GM04504 (cell line): ENCODE data around the gene EPHB1.

Source experiments
- DNase-seq: peaks from one replicate; pipeline ENCODE4 v3.0.0-alpha.2; 2012; ENCODE audit warnings: low read depth

Gene EPHB1

GRCh38 chr3:134809427-134810051, 14.5 kb downstream of the EPHB1 start:
- DNase-seq, result no peak

- no peak for DNase-seq
Measured at GRCh38 chr3:134810052-134810435, 15.0 kb downstream of the EPHB1 start.

GRCh38 chr3:134810850-134811249, 15.8 kb downstream of the EPHB1 start:
- DNase-seq, result no peak

GRCh38 chr3:134813618-134814017, 18.6 kb downstream of the EPHB1 start:
- no peak for DNase-seq

- no peak for DNase-seq
Measured at GRCh38 chr3:134815519-134815918, 20.5 kb downstream of the EPHB1 start.

GRCh38 chr3:134816623-134817022, 21.6 kb downstream of the EPHB1 start:
- no peak for DNase-seq

- no peak for DNase-seq
Measured at GRCh38 chr3:134817297-134817696, 22.2 kb downstream of the EPHB1 start.

GRCh38 chr3:134820994-134821393, 25.9 kb downstream of the EPHB1 start:
- DNase-seq, result no peak

GRCh38 chr3:134822090-134822489, 27.0 kb downstream of the EPHB1 start:
- DNase-seq, result no peak

GRCh38 chr3:134823679-134824078, 28.6 kb downstream of the EPHB1 start:
- no peak for DNase-seq

- no peak for DNase-seq
Measured at GRCh38 chr3:134824791-134825190, 29.7 kb downstream of the EPHB1 start.

GRCh38 chr3:134827213-134827612, 32.2 kb downstream of the EPHB1 start:
- no peak for DNase-seq

GRCh38 chr3:134829721-134830120, 34.7 kb downstream of the EPHB1 start:
- no peak for DNase-seq

GRCh38 chr3:134832585-134832984, 37.5 kb downstream of the EPHB1 start:
- no peak for DNase-seq

GRCh38 chr3:134833453-134834163, 38.5 kb downstream of the EPHB1 start:
- DNase-seq, result no peak

GRCh38 chr3:134836921-134837320, 41.9 kb downstream of the EPHB1 start:
- DNase-seq, result no peak

- DNase-seq, result no peak
Measured at GRCh38 chr3:134838599-134838998, 43.5 kb downstream of the EPHB1 start.

- no peak for DNase-seq
Measured at GRCh38 chr3:134839422-134839821, 44.4 kb downstream of the EPHB1 start.

GRCh38 chr3:134839990-134840389, 44.9 kb downstream of the EPHB1 start:
- no peak for DNase-seq

GRCh38 chr3:134840459-134840858, 45.4 kb downstream of the EPHB1 start:
- DNase-seq, result peak; percentile 25

GRCh38 chr3:134846084-134846483, 51.0 kb downstream of the EPHB1 start:
- DNase-seq, result no peak

GRCh38 chr3:134846911-134847317, 51.9 kb downstream of the EPHB1 start:
- DNase-seq, result peak; percentile 78

GRCh38 chr3:134847349-134847748, 52.3 kb downstream of the EPHB1 start:
- DNase-seq, result no peak

GRCh38 chr3:134849561-134849960, 54.5 kb downstream of the EPHB1 start:
- no peak for DNase-seq
